ENCODE results near the gene SYDE2. TPM values are rescaled to one million over a fixed set of nuclear protein-coding genes. Genes with fewer than 3 reads are reported as not detected.

SYDE2 gene
- total RNA-seq = 2.2 and 3.6 TPM in 2 replicates

GRCh38 chr1:85200463-85201339, at the start of gene SYDE2:
TSS of gene SYDE2 (minus strand) at chr1:85201016. CDS start at chr1:85200996, 20 bp downstream.

Other genes starting within 250 kb of the SYDE2 start
- gene MCOLN2, start 203.9 kb downstream of the SYDE2 start, total RNA-seq = 2.0 and 2.9 TPM in 2 replicates
- gene MCOLN3, start 152.5 kb downstream of the SYDE2 start, total RNA-seq = 1.7 and 2.6 TPM in 2 replicates
- 12.5 and 15.3 TPM in 2 replicates for gene C1orf52, start 58.6 kb upstream of the SYDE2 start, total RNA-seq
- gene BCL10, start 75.6 kb upstream of the SYDE2 start, total RNA-seq = 38.8 and 56.5 TPM in 2 replicates